ENCODE measurements around the gene SEC31A.
A peak's percentile ranks its signal among the peaks of the same experiment; 100 is the strongest.

Gene SEC31A

DNA sequence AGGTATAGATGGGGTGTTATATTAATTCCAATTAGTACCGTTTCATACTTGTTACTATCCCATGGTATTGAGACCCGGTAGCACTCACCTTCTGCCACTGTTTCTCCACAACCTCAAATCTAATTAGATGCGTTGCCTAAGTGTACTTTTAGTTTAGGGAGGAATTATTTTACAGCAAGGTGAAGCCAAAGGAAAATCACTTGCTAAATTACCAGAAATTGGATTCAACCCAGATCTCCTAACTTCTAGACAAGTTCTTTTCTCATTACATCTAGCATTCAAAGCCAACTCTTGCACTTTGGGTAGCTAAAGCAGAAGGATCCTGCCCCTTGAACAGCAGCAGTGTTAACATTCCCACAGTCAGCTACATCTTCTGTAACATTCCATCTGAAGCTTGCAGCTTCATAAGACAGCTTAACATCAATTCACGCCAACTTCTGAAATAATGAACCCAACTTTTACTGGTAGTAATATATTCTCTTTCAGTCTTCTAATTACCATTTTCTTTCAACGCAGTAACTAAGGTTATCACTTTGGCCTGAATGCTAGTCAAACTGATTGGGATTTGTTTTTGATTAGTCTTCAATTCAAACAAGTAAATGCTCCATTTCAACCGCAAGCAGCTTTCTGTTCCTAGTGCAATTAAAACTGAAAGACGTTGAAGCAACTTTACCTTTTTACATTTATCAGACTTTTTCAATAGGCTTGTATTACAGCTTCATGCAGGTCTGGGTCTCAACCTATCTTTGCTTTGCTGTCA is 934 bp upstream of the SEC31A start:
- Histone ChIP-seq H3K27me3 (no peaks in the 10 kb centered on the region), H3K9me3 (no peaks in the 10 kb centered on the region), H3K4me1 (peaks cover 3% of the 10 kb centered on the region; the same call in 1 of the 2 replicates), H3K36me3 (peaks cover 39% of the 10 kb centered on the region), H3K4me3 (ENCODE audit: low read depth, low read length) (peak overlapping the region; percentile 85)
- TF ChIP-seq, protein P1, sequence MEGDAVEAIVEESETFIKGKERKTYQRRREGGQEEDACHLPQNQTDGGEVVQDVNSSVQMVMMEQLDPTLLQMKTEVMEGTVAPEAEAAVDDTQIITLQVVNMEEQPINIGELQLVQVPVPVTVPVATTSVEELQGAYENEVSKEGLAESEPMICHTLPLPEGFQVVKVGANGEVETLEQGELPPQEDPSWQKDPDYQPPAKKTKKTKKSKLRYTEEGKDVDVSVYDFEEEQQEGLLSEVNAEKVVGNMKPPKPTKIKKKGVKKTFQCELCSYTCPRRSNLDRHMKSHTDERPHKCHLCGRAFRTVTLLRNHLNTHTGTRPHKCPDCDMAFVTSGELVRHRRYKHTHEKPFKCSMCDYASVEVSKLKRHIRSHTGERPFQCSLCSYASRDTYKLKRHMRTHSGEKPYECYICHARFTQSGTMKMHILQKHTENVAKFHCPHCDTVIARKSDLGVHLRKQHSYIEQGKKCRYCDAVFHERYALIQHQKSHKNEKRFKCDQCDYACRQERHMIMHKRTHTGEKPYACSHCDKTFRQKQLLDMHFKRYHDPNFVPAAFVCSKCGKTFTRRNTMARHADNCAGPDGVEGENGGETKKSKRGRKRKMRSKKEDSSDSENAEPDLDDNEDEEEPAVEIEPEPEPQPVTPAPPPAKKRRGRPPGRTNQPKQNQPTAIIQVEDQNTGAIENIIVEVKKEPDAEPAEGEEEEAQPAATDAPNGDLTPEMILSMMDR (IDR thresholded peaks at IDR 0.05; ENCODE audit: low read depth, low read length): no peak
- no peak for DNase-seq

DNA sequence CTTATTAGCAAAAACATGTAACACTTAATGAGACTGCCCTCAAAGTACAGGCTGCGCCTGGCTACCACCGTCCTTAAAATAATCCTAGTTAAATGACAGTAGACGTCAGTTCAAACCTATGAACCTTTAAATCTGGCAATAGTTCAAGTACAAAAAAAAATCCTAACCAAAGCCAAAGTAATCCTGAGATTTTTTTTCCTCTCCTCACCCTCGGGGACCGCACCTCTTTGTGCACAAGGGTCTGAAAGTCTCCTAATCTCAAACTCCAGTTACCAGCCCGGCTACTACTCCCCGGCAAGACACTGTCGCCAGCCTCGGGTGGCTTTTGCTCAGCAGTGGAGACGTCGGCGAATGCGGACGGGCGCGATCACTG is 439 bp downstream of the SEC31A start:
- peaks cover 3% of the 10 kb centered on the region for H3K4me1 ChIP-seq

DNA sequence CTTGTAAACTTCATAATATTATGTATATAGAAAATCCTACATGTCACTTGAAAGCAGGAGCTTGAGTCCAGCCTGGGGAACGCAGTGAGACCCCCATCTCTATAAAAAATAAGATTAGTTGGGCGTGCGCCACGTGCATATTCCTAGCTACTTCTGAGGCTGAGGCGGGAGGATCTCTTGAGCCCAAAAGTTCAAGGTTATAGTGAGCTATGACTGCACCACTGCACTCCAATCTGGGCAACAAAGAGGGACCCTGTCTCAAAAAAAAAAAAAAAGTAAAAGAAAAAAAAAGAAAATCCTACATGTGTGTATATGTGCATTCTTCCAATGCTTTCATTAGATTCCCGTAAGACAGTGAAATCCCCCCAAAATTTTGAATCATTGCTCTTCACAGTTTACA is 1.7 kb downstream of the SEC31A start:
- no peaks in the 10 kb centered on the region for H3K27me3 ChIP-seq
- peaks cover 3% of the 10 kb centered on the region for H3K4me1 ChIP-seq
- no peak for DNase-seq
- H3K9me3 ChIP-seq: no peaks in the 10 kb centered on the region
- H3K4me3 ChIP-seq (ENCODE audit: low read depth, low read length): peak overlapping the region; percentile 85
- H3K36me3 ChIP-seq: peaks cover 14% of the 10 kb centered on the region
- TF ChIP-seq, protein P1 (IDR thresholded peaks at IDR 0.05; ENCODE audit: low read depth, low read length): no peak

More for the DNA sequence above, 439 bp downstream of the SEC31A start:
- Histone ChIP-seq H3K9me3 (no peaks in the 10 kb centered on the region), H3K36me3 (peaks cover 25% of the 10 kb centered on the region), H3K4me3 (ENCODE audit: low read depth, low read length) (peak overlapping the region; percentile 85), H3K27me3 (no peaks in the 10 kb centered on the region)
- DNase-seq: no peak
- TF ChIP-seq, protein P1 (IDR thresholded peaks at IDR 0.05; ENCODE audit: low read depth, low read length): no peak

DNA sequence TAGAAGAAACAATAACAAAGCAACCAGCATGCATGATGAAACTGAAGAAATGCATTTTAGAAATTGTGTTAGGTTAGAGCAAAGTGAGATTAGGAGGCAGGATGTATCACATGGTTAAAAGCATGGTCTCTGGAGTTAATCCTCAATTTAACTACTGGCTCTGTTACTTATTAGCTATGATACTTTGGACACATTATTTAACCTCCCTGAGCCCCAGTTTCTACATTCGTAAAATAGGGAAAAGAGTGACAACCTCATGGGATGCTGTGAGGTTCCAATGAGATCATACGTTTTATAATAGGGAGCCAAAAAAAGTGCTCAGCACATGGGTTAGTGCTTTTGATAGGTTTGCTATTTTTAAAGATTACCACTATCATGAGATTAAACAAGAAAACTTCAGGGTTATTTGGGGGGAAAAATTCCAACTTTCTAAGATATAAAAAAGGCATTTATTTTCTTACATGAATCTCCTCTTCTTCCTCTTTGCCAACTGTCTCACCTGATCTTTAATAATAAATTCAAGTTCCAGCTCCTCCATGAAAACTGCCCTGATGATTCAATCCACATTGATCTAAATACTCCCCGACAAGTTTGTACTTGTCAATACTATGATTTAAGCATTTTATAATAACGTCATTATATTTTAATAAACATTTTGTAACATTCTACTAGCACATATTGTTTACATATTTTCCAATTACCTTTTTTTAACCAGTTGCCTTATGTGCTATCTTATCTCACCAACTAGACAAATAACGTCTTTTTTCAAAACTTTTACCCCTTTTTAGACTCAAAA is 4.6 kb downstream of the SEC31A start:
- Histone ChIP-seq H3K4me3 (ENCODE audit: low read depth, low read length) (no peak overlapping the region), H3K27me3 (no peaks in the 10 kb centered on the region), H3K4me1 (no peaks in the 10 kb centered on the region; the same call in 1 of the 2 replicates), H3K36me3 (peaks cover 3% of the 10 kb centered on the region), H3K9me3 (no peaks in the 10 kb centered on the region)
- TF ChIP-seq, protein P1 (IDR thresholded peaks at IDR 0.05; ENCODE audit: low read depth, low read length): no peak
- DNase-seq: no peak

DNA sequence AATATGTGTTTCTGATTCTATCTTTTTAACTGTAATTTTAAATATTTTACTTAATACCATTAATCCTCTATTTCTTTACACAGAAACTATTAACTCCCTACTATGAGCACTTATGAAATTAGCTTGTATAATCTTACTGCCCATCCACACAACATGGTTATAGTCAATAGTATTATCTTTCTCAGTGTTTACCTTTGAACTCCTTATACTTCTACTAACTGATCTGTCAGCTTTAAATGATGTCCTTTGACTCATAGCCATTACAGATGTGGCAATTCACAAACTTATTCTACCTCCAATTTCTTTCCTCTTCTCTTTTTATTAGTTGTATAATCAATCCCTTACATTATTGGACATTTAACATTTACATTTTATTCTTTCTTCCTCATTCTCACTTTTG is 5.5 kb downstream of the SEC31A start:
- H3K9me3 ChIP-seq: no peaks in the 10 kb centered on the region
- TF ChIP-seq, protein P1 (IDR thresholded peaks at IDR 0.05; ENCODE audit: low read depth, low read length): no peak
- H3K27me3 ChIP-seq: no peaks in the 10 kb centered on the region
- no peaks in the 10 kb centered on the region; the same call in 1 of the 2 replicates for H3K4me1 ChIP-seq
- H3K4me3 ChIP-seq (ENCODE audit: low read depth, low read length): no peak overlapping the region
- no peak for DNase-seq
- H3K36me3 ChIP-seq: peaks cover 6% of the 10 kb centered on the region

DNA sequence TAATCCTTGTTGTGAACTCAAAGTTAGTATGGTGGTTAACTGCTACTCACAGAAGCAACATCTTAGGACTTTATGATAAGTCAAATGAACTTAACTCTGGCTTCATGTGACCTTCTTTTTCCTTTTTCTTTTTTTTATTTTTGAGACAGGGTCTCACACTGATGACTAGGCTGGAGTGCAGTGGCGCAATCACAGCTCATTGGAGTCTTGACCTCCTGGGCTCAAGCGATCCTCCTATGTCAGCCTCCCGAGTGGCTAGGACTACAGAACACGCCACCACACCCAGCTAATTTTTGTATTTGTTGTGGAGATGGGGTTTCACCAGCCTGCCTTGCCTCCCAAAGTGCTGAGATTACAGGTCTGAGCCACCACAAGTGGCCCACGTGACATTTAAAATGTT is 22.4 kb downstream of the SEC31A start:
- Histone ChIP-seq H3K36me3 (peaks cover 91% of the 10 kb centered on the region), H3K9me3 (no peaks in the 10 kb centered on the region), H3K4me3 (ENCODE audit: low read depth, low read length) (no peak overlapping the region), H3K27me3 (no peaks in the 10 kb centered on the region), H3K4me1 (no peaks in the 10 kb centered on the region)
- TF ChIP-seq, protein P1 (IDR thresholded peaks at IDR 0.05; ENCODE audit: low read depth, low read length): no peak
- no peak for DNase-seq
